PC-3 (cell line): ENCODE data around the gene NACC2.

Experiments
- EZH2 ChIP-seq: fragments of 300-600 bp; sonication (generic); IDR thresholded peaks from one replicate; pipeline ENCODE4 v1.6.1; 2017; ENCODE audit warnings: antibody characterized with exemption, mild to moderate bottlenecking, low read length; ENCODE audit not compliant: unreplicated experiment
- TF ChIP-seq, protein P1 (sequence below): fragments of 300-600 bp; sonication (generic); conservative IDR thresholded peaks from 2 replicates; pipeline ENCODE4 v1.5.1; 2017; ENCODE audit warnings: antibody characterized with exemption, low read depth, mild to moderate bottlenecking, low read length

- TF ChIP-seq, protein P1, sequence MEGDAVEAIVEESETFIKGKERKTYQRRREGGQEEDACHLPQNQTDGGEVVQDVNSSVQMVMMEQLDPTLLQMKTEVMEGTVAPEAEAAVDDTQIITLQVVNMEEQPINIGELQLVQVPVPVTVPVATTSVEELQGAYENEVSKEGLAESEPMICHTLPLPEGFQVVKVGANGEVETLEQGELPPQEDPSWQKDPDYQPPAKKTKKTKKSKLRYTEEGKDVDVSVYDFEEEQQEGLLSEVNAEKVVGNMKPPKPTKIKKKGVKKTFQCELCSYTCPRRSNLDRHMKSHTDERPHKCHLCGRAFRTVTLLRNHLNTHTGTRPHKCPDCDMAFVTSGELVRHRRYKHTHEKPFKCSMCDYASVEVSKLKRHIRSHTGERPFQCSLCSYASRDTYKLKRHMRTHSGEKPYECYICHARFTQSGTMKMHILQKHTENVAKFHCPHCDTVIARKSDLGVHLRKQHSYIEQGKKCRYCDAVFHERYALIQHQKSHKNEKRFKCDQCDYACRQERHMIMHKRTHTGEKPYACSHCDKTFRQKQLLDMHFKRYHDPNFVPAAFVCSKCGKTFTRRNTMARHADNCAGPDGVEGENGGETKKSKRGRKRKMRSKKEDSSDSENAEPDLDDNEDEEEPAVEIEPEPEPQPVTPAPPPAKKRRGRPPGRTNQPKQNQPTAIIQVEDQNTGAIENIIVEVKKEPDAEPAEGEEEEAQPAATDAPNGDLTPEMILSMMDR: no peak
- TF ChIP-seq EZH2: no peak
Observed at GRCh38 chr9:136098844-136099243, 3.8 kb upstream of the NACC2 start.
